ENCODE results near the gene SAMD14.
"Not testable (repeated sequence)": the region's sequence is repeated elsewhere in the genome, so short reads cannot be mapped to it uniquely, and the experiment has no call there.

SAMD14 gene

DNA sequence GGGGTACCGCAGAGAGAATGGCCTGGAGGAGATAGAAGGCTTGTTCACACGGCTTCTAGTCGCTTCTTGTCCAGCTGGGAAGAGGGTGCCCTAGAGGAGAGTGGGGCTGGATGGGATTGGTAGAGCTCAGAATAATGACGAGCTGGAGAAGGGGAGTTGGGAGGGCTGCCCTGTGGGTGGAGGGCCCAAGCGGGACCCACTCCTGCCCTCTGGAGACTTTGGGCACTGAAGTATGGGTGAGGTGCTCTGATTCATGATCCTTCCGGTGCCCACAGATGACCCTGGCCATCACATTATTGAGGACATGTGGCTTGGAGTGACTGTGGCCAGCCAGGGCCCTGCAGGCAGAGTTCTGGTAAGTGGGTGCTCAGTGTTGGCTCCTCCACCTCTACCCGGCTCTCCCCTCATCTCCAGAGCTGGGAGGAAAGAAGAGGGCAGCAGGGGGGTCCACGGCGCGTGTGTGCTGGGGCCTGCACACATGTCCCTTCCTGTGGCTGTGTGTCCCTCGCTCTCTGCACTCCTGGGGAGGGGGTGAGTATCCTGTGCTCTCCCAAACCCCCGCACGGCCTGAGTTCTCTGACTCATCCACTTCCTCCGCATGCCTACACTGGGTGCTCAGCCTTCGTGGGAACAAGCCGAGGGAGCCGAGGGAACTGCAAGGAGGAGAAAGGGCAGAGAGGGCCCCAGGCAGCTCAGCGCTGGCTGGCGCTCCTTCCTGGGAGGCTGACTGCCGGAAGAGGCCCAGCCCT is 65.5 kb downstream of the SAMD14 start:
- DNase-seq (ENCODE audit: low read depth), result peak; percentile 96
- no peak overlapping the region for H3K4me3 ChIP-seq (ENCODE audit: control insufficient read depth, low read depth, low read length)
- TF ChIP-seq, protein P1, sequence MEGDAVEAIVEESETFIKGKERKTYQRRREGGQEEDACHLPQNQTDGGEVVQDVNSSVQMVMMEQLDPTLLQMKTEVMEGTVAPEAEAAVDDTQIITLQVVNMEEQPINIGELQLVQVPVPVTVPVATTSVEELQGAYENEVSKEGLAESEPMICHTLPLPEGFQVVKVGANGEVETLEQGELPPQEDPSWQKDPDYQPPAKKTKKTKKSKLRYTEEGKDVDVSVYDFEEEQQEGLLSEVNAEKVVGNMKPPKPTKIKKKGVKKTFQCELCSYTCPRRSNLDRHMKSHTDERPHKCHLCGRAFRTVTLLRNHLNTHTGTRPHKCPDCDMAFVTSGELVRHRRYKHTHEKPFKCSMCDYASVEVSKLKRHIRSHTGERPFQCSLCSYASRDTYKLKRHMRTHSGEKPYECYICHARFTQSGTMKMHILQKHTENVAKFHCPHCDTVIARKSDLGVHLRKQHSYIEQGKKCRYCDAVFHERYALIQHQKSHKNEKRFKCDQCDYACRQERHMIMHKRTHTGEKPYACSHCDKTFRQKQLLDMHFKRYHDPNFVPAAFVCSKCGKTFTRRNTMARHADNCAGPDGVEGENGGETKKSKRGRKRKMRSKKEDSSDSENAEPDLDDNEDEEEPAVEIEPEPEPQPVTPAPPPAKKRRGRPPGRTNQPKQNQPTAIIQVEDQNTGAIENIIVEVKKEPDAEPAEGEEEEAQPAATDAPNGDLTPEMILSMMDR (conservative IDR thresholded peaks at IDR 0.05; ENCODE audit: control insufficient read depth, insufficient read depth, low read depth, low read length), result no peak

DNA sequence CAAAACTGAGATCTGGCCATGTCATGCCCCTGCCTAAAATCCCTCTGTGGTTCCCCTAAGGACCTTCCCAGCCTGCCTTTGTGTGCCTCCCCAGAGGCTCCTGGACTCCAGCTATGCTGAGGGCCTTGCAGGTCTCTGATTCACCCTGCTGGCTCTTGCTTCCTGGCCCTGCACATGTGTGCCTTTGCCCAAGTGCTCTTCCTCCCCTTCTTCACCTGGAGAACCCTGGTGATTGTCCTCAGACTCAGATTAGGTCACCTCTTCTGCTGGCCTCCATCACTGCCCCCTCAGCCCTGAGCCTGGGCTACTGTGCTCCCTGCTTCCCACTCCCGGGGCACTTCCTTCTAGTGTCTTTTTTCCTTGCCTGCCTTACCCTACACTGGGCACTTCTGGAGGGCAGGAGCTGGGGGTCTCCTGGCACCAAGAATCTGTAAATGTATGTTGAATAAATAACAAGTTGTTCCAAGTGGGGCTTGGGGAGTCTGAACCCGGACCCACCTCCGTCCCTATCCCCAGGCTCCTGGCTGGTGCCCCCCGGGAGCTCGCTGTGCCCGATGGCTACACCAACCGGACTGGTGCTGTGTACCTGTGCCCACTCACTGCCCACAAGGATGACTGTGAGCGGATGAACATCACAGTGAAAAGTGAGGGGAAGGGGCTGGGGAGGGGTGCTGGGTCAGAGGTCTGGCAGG is 66.3 kb downstream of the SAMD14 start:
- H3K4me3 ChIP-seq (ENCODE audit: control insufficient read depth, low read depth, low read length), result no peak overlapping the region
- DNase-seq (ENCODE audit: low read depth), result peak; percentile 60
- TF ChIP-seq, protein P1 (conservative IDR thresholded peaks at IDR 0.05; ENCODE audit: control insufficient read depth, insufficient read depth, low read depth, low read length), result no peak

DNA sequence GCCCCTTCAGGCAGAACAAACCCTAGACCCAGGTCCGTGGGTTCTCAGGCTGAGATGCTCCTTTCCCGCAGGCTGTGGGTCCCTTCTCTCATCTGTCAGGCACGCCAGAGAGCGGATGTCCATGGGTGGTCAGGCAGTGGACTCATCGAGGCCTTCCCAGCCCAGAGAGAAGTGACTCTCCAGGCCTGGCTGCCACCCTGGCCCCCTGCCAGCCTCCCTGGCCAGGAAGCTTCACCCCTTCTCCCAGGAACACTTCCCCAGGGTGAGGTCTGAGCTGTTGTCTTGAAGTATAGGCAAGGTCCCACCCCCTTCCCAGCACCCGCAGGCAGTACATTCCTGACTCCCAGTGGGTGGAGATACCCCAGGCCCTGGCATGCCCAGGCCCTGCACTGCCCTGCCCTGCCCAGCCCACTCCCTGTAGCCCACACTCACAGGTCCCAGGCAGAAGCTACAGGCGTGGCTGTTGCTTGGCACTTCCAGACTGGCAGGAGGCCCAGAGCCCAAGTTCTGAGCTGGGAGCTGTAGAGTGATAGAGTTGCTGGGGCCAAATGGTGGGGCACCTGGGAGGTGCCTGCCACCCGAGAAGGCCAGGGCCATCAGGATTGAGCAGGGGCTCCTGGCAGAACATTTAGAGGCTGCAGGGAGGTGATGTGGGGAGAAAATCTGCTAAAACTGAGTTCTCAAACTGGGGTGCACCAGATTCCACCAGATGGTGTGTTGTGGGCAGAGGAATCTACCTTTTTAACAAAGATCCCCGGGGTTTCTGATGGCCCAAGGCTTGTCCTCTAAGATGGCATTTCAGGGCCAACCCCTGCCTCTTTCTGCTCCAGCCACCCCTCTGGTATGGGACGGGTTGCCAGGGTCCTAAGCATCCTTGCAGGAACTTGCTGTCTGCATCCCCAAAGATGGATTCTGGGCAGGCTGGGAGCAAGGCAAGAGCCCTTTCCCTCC is 67.4 kb downstream of the SAMD14 start:
- DNase-seq (ENCODE audit: low read depth), result peak; percentile 78
- TF ChIP-seq, protein P1 (conservative IDR thresholded peaks at IDR 0.05; ENCODE audit: control insufficient read depth, insufficient read depth, low read depth, low read length), result no peak
- H3K4me3 ChIP-seq (ENCODE audit: control insufficient read depth, low read depth, low read length), result no peak overlapping the region

DNA sequence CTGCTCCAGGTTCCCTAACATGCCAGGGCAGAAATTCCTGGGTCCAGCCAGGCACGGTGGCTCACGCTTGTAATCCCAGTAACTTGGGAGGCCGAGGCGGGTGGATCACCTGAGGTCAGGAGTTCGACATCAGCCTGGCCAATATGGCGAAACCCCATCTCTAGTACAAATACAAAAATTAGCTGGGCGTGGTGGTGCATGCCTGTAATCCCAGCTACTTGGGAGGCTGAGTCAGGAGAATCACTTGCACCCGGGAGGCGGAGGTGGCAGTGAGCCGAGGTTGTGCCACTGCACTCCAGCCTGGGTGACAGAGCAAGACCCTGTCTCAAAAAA is 68.3 kb downstream of the SAMD14 start:
- not testable (repeated sequence) for H3K4me3 ChIP-seq (ENCODE audit: control insufficient read depth, low read depth, low read length); DNase-seq (ENCODE audit: low read depth)

DNA sequence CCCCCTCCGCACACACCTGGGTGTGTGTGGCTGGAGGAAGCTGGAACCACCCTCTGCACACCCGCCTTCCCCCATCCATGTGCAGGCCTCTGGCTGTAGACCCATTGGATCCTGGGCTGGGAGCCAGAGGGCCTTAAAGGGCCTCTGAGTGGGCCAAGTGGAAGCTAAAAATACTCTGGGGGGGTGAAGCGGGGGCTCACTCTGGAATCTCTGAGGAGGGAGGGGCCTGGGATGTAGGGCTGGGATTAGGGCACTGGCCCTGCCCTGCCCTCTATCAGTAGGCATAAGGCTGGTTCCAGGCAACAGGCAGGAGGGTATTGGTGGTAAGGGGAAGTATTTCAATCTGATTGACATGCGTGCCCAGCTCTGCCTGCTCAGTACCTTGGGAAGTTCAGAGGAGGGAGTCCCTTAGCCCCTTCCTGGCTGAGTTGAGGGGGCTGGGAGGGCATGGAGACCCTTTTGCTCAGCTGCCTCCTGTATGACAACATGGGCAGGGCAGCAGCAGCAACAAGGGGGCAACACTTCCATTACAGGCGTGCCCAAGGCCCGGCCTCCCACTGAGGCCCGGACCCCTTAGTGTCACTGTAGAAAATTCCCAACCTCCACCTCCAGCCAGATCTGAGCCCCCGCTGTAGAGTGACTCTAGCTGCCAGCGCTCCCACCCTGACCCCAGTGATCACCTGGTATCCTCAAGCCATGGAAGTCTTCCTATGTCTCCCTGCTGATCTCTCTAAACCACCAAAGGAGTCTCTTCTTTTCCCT is 68.8 kb downstream of the SAMD14 start:
- H3K4me3 ChIP-seq (ENCODE audit: control insufficient read depth, low read depth, low read length), result no peak overlapping the region
- TF ChIP-seq, protein P1 (conservative IDR thresholded peaks at IDR 0.05; ENCODE audit: control insufficient read depth, insufficient read depth, low read depth, low read length), result no peak
- DNase-seq (ENCODE audit: low read depth), result peak; percentile 79

Data from fibroblast of mammary gland (primary cell).